ENCODE measurements around the gene PHYKPL.
A peak's percentile ranks its signal among the peaks of the same experiment; 100 is the strongest.

Gene PHYKPL

DNA sequence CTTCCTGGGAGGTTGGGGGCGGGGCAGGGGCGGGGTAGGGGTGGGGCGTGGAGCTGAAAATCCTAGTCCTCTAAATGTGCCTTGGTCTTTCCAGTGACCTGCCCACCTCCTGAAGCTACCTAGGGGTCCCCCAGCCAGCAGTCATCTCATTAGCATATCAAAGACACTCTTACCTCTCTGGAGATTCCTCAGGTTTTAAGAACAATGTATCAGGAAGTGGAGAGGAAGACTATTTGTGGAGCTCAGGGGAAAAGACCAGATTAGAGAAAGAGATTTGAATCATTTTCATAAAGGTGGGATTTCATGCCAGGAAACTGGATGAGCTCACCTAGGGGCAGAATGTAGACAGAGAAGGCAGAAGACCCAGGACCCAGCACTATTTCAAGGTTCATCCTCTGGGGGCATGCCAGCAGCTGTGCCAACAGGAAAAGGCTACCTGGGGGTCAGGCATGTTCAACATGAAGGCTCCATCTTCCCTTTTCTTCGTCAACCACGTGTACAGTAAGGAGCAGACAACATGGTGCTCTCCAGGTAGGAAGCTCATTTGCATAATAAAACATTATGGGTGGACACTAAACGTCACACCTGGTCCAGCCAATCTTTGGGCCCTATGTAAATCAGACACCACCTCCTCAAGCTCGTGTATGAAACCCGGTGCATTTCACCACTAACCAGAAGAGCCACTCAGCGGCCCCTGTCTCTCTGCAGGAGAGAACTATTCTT, 52.3 kb downstream of the PHYKPL start:
- DNase-seq = no peak

DNA sequence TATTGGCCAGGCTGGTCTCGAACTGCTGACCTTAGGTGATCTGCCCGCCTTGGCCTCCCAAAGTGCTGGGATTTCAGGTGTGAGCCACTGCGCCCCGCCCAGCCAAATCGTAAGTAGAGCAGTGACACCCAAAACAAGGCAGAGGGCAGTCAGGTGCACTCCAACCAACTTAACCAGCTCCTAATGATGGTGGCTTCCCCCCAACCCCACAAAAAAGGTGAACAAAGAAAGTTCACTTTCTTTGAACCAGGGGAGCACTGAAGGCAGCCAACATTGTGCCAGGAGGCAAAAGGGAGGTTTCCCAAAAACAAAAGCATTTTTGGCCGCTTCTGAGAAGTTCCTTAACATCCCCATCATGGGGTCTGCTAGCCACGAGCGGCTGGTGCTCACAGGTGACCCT, 55.0 kb downstream of the PHYKPL start:
- DNase-seq = no peak

- DNase-seq = no peak
These were observed 55.8 kb downstream of the PHYKPL start for GRCh38 chr5:178176791-178177190.

DNA sequence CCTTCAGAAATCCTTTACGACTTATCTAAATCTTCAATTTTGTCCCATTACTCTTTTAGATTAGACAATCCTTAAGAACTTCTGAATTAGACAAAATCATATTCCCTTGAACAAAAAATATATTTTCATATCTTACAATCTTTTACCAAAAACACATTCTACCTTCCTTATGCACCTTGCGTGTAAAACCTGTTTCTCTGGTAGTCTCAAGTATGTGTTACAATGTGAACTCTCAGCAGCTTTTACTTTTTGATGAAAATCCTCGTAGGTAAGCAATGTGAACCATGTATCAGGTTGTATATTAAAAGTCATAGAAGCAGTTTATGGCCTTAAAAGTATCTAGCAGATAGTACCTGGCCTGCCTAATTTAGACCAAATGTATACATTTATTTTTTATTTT, 58.1 kb downstream of the PHYKPL start:
- DNase-seq = no peak

DNA sequence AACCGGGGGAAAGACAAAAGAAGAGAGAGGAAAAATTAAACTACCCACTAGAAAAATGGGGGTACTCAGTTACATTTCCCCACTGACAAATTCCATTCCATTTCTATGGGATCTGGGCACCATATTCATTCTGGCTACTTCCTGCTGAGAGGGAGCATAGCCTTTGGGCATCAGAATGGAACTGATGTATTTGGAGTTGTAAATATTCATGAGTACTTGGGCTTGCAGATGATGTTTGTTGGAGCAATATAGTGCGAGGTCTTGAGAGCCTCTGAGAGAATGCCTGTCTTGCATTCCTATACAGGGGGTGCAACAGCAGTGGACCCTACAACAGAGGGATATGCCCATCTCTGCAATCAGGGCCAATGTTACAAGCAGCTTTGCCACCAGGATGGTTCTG, 62.1 kb downstream of the PHYKPL start:
- no peak for DNase-seq

GRCh38 chr5:178165581-178165980, 67.0 kb downstream of the PHYKPL start:
- DNase-seq = no peak

DNA sequence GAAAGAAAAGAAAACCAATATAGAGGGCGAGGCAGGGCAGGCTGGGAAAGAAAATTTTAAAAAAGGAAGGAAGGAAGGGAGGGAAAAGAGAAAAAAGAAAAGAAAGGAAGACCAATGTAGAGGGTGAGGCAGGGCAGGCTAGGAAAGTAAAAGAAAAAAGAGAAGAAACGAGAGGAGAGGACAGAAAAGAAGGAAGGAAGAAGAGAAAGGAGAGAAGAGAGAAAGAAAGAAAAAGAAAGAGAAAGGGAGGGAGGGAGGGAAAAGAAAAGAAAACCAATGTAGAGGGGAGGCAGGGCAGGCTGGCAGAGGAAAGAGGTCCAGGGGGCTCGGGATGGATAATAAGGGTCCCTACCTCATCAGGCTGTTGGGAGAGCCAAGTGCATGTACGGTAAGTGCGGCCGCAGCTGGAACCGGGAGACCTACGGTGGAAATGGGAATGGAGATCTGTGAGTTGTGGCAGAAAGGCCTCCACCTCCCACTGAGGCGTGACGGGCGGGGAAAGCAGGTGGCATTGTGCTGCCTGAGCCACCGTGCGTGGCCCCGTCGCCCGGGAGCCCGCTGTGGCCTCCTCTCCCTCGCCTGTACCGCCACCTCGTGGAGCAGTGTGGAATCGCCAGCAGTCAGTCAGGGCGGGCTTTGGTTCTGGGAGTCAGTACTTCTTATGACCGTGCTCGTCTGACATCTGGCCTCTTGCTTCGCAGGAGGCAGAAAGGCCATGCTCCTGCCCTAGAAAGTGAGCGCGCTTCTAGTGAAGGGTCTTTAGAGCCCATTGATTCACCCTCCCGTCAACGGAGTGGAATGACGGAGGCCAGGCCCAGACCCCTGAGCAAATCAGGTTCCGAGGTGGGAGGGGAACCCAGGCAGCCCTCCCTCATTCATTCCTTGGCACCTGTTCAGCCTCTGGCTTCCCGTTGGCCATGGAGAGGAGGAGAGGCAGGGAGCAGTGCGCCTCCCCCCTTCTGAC, 68.5 kb downstream of the PHYKPL start:
- peak; percentile 62 for DNase-seq

- no peak for DNase-seq
These were observed 70.1 kb downstream of the PHYKPL start for GRCh38 chr5:178162481-178162880.

DNA sequence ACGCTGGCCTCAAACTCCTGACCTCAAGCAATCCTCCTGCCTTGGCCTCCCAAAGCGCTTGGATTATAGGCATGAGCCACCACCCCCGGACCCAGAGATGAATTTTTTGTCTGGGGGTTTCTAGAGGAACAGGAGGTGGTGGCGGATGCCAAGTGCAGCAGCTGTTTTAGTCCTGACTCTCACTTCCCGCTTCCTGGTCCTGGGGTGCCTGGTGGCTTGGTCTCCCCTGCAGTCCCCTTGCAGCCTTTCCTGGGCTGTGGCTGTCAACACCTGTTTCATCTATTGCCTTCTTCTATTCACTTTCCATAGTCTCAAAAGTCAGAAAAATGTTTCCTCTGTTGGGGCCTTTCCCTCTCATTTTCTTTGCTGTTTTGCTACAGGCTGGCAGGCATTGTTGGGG, 72.4 kb downstream of the PHYKPL start:
- no peak for DNase-seq
